Measurements from ENCODE around the gene RIC3.

Gene RIC3, protein sequence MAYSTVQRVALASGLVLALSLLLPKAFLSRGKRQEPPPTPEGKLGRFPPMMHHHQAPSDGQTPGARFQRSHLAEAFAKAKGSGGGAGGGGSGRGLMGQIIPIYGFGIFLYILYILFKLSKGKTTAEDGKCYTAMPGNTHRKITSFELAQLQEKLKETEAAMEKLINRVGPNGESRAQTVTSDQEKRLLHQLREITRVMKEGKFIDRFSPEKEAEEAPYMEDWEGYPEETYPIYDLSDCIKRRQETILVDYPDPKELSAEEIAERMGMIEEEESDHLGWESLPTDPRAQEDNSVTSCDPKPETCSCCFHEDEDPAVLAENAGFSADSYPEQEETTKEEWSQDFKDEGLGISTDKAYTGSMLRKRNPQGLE

DNA sequence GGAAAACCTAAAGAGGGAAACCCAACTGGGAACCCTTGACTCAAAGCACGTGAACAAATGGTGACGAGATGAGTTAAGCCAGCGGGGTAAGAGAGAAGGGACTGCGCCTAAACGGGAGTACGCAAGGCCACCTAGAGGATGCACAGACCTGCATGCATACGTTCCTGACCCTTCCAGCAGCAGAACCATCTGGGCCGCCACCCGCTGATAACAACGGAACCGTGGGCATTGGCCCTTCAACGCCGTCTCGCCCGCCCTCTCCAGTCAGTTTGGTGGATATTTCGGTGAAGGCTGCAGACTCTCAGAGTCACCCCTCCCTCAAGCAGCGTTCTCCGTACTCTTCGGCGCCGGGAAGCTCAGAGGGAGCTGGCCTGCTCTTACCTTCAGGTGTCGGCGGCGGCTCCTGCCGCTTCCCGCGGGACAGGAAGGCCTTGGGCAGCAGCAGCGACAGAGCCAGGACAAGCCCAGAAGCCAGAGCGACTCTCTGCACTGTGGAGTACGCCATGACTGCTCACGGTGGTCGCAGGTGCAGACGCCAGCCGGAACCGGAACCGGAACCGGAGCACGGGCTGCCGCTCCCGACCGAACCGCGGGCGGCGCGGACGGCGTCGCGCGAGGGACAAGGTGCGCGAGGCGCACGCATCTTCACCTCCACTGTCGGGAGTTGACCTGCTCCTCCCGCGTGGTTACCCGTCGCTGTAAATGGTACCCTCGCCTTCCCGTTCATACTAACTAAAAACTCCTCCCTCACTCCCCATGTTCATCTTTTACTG, at the start of gene RIC3:
TSS of gene RIC3 (minus strand) at position 541 of the 773 bp plus-strand sequence. CDS start at position 505, 36 bp downstream.
- peak; percentile 73 to 81 for DNase-seq

DNA sequence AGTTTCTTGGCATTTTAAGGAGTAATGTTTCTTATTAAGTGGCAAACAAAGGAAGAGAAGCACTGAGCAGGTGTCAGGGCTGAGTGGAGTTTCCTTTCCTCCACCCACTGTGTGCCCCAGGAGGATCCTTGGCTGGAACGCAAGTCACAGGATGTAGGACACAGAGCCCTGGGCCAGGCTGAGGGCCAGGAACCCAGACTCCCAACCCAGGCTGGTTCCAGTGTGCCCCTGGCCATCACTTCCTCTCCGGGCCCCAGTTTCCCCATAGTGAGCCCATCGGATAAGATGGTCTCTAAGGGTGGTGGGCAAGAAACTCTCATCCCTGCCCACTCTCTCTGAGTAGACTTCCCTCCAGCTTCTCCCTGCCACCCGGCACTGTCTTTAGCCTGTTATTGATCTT, 49.6 kb upstream of the RIC3 start:
- no peak for DNase-seq

DNA sequence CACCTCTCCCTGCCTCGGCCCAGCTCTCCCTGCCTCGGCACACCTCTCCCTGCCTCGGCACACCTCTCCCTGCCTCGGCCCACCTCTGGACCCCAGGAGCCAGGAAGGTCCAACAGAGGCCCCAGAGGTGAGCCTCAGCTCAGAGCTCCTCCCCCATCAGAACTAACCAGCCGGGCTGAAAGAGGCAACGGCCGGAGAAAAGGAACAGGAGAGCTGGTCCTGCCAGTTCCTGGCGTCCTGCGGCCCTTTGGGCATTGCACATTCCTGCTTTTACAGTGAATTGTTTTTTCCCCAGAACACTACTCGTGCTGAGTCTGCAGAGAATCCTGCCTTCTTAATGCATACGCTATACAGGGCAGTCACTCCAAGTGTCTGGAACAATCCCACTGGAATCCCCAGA, 49.1 kb upstream of the RIC3 start:
- DNase-seq = no peak

DNA sequence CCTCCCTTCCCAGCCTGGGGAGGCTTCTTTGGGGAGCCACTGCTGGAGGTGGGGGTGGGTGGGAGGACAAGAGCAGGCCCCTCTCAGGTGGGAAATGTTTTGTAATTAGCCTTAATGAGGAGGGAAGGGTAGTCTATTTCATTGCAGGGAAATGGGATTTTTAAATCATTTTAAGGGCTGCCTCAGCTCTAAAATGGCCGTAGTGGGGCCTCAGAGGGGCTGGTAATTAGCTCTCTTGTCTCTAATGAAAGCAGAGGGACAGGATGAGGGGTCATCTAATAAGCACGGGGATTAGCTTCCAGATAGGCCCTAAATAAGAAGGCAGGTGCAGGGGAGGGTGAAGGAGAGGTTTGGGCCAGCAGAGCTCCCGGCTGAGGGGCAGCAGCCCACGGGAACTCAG, 48.3 kb upstream of the RIC3 start:
- DNase-seq = no peak

DNA sequence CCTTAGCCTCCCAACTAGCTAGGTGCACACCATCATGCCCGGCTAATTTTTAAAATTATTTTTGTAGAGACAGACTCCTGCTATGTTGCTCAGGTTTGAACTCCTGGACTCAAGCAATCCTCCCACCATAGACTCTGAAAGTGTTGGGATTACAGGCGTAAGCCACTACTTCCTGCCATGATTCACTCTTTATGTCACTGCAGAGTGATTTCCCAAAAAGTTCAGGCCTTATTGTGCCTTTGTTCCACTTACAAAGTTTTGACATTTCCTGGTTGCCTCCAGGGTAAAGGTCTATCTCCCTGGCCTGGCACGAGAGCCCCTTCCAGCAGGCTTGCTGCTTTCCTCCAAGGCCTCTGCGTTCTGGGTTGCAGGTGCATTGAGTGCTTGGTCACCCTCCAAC, 44.6 kb upstream of the RIC3 start:
- DNase-seq = no peak

DNA sequence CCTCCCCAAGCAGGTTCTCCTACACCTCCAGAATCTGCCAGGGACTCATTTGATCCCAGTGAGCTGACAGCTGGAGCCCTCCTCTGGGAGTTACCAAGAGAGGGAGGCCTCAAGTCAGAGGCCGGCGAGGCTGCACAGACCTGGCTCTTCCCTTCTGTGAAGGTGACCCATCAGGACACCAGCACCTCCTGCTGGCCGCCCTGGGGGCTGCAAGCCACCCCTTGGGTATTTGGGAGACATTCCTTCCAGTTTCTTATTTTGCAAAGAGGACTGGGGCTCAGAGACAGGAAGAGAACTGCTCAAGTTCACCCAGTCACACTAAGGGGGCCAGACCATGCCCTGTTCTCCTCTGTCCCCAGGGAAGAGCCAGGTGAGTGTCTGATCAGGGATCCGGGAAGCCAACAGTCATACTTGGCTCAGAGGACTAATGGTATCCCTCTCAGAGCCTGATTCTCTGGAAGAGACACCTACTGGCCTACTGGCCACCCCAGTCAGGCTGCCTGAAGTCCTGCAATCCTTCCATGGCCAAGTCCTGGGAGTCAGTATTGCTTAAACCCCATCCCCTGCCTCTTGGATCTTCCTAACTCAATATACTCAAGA, 40.5 kb upstream of the RIC3 start:
- no peak for DNase-seq

DNA sequence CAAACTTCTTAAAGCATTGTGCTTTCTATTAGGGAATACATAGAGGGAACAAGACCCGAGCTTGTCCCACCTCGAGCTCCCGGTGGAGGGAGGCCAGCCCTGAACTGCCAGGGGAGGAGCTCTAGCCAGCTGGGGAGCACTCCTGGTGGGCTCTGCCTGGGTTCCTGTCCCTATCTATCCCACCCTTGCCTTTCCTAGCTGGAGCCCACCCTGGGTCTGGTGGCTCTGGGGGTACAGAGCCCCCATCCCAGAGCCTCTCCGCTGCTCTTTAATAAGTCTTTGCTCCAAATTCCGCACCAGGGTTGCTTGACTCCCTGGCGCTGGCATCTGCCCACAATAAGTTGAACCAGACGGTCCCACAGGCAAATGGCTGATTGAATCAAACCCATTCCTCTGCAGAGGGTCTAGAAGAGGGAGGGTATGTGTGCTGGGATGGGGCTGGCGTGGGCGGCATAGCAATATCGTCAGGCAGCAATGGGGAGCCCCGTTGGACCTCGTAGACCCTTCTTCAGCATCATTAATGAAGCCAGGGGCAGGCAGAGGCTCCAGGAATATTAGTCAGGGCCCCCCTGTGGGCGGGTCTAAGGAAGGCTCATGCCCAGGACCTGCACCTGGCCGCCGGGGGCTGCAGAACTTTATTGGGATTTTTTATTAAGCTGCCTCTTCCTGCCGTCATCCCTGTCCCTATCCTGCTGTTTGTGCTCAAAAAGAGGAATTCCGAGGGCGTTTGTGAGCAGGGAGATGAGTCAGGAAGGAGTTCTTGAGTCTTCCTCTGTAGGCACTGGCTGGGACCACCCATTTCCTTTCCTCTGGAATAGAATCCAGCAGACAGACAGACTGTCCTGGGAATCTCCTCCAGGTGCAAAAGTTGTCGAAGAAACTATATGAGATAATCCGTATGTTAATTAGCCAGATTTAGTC, 38.5 kb upstream of the RIC3 start:
- DNase-seq = no peak

DNA sequence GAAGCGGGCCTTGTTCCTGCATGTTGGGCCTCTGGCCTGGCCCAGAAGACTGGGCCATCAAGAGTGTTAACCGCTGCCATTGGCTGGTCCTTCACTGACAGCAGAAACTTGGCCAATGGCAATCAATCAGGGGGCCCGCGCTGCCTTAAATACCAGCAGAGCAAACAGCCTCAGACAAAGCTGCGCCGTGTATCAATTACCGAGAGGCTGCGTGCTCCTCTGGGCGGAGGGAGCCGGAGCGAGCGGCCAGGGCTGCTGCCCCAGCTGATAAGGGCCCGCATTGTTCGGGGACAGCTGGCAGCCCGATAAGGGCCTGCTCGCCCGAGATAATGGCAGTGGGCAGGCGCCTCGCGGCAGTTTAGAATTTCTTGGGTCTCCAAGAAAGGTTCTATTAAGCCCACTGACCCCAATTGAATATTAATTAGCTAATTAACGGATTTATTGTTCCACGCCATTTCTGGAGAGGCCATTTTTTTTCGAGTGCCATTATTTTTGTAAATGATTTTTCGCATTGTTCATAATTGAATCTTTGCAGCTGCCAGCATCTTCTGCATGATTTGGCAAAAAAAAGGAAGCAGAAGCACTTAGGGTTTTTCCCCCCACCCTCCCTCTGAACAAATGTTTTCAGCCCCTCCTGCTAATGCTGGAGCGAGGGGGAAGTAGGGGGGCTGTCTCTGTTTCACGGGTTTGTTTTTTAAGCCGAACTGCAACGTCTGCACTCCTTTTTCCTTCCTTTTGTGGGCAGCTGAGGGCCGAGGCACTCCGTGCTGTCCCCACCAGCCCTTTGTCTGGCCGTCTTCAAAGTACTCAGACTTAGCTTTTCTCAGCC, 37.6 kb upstream of the RIC3 start:
- DNase-seq = no peak

DNA sequence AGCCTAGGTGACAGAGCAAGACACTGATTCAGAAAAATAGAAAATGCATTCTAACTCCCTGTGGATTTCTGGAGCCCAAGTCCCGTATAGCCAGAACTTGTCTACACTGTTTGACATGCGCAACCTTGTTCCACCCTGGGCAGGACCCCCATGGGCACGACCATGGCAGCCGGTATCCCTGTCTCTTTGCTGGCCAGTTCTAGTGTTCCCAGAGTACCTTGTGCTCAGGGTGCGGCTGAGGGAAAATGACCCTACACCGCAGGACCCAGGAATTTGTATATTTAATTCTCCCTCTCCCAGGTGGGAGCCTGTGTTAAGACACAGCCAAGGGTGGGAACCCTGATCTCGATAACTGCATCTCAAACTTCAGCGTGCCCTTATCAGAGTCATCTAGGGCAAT, 36.7 kb upstream of the RIC3 start:
- DNase-seq = no peak

DNA sequence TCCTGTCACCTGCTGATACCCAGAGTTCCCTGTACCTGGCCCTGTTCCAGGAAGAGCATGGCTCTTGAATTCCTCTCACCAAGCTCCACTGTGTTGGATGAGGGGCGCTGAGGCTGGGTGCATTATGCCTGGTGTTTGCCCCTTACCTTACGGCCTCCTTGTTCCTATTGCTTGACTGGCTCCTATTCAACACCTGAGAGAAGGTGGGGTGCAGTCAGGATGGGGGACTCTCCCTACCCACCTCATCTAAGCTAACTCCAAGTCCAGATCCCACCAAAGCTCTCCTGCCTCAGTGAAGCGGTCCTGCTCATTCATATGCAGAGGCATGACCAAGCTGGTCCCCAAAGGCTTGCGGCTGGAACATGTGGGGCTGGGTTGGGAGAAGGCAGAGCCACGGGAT, 35.8 kb upstream of the RIC3 start:
- no peak for DNase-seq

DNA sequence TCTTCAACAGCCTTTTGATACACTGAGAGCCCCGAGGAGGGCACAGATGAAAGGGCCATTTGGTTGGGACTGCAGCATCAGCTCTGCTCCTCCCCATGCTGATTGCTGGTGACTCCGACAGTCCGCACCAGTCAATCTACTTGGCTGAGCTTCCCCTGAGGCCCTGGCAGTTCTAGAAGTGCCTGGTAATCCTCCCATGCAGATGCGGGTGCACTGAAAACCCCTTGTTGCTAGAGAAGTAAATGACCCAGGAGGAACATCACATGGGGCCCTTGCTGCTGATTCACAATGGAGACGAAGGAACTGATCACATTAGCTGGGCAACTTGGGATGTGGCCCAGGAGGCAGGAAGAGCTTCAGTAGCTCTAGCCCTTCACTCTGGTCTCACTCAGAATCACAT, 35.2 kb upstream of the RIC3 start:
- DNase-seq = no peak

DNA sequence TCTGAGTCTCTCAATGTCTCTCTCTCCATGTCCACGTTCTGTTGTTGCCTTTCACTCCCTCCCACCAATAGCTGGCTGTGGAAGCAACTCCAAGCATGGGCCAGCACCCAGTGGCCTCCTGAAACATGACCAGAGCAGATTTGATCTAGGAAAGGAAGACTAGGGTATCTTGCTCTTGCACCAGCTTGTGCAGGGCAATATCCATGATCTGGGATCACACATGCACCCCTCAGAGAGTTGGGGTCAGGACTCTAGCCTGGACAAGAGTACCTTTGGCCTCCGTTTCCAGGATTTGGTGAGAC, 34.5 kb upstream of the RIC3 start:
- DNase-seq = no peak

DNA sequence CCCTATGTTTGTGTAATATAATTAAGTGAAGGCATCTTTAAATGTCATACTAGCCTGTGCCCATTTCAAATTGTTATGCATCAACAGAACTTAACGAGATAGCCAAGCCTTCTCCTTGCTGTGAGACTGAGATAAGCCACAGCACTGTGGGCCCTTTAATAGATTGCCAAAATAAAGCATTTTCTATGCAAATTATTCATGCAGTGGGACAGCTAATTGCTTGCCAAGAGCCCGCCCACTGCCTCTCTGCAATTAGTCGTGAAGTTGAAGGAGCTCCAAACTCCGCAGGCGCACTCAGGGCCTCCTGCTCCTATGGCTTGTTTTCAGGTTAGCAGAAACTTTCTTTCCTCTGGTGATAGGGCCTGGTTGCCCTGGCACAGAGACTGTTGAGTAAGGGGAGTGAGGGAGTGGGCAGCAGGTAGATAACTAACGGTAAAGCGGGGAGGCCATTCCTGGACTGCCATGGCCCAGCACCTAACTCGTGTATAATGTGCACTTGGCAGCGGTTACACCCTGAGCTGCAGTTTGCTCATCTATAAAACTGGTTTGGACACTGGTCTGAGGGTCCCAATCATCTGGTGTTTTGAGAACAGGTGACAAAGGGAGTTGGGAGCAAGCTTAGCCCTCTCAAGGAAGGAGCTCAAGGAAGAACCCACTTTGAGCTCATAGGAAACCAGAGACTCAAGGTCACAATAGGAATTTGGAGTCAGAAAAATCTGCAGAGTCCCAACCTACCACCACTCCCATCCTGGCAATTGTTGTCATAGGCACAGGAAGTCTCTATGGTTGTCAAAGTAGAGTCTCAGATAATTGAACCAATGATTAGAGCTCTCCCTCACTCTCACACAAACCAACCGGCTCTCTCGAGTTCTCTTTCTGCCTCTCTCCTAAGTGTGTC, 33.9 kb upstream of the RIC3 start:
- DNase-seq = no peak

DNA sequence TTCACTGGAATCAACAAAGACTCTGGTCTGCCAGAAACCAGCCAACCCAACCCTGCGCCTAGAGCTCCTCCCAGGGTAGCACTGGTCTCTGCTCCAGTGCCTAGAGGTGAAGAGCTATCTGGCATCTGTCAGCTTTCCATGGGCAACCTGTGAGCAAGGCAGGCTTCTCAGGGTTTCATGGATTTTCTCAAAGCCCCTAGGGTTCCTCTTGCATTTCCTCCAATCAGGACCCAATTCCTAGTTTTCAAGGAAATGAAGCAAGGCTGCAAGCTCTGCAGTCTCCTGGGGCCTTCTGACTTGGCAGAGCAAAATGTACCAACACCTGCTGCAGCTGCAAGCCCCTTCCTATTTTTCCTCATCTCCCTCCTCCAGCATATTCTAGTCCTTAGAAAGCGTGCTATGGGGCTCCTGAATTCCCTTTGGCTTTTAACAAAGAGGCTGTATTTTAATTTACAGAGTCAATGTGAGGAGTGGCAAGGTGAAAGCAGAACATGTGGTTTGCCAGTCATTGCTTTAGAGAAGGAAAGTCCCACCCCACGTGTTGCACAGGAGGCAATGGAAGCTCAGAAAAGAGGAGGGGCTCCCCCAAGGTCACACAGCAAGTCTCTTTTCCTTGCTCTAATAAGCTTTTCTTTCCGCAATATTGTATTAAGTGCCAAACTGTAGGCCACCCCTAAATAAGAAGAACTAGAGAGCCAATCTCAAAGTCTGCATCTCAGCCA, 33.0 kb upstream of the RIC3 start:
- no peak for DNase-seq

DNA sequence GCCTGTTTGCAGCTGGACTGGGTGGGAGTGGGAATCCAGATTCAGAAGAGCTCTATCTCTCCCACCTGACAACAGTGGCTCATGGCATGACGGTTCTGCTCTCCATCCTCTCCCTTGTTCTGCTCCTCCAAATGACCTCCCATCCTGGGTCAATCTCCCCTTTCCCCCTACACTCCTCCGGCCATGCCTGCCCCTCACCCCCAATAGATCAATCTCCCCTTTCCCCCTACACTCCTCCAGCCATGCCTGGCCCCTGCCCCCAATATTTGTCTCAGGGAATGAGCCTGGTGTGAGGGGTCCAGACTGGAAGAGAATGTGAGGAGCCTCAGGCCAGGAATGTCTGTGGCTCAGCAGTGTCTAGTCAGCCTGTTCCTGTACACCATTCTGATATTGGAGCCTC, 30.9 kb upstream of the RIC3 start:
- DNase-seq = no peak

DNA sequence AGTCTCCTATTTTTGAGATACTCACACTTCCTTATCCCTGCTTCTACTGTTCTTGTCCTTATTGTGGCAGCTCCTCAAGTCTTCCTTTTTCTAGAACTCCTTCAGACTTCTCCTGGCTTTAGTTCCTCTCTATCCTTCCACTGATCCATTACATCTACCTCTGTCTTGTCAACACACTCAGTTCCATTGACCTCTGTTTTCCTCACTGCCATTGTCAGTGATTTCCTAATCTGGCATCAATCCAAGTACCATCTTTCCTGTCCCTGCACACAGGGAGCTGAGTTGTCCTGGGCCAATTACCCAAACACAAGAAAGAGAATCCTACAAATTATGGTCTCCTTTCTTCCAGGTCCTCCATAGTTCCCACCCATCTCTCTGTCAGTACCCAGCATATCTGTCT, 27.9 kb upstream of the RIC3 start:
- DNase-seq = no peak

DNA sequence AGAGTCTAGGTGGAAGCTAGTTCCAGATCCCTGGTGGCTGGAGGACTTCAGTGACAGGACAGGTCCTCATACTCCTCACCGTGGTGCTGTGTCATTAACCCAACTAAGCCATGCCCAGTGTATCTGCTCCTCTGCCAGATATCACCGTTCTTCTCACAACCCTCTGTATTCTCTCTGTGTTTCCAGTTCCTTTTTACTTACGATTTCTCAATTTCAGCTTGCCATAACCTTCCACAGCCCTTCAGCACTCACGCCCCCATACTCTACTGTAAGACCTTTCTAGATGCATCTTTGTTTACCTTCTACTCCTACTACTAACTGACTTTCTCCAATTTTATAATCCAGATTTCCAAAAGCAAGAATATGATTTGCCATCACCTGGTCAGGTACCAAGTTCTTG, 26.1 kb upstream of the RIC3 start:
- DNase-seq = no peak

DNA sequence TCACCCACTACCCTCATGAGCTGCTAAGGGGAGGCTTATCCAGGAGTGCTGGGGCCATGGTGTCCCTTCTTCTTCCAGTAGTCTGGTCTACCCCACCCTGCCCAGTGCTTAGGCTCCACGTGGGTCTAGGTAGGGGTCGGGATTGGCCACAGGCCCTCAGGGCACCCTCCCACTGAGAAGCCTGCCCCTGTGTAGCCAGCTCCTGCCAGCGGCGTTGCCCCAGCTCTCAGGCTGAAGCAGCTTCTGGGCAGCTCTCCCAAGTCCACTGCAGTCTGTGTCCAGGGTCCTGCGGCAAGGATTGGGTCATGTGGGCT, 24.0 kb upstream of the RIC3 start:
- DNase-seq = no peak

DNA sequence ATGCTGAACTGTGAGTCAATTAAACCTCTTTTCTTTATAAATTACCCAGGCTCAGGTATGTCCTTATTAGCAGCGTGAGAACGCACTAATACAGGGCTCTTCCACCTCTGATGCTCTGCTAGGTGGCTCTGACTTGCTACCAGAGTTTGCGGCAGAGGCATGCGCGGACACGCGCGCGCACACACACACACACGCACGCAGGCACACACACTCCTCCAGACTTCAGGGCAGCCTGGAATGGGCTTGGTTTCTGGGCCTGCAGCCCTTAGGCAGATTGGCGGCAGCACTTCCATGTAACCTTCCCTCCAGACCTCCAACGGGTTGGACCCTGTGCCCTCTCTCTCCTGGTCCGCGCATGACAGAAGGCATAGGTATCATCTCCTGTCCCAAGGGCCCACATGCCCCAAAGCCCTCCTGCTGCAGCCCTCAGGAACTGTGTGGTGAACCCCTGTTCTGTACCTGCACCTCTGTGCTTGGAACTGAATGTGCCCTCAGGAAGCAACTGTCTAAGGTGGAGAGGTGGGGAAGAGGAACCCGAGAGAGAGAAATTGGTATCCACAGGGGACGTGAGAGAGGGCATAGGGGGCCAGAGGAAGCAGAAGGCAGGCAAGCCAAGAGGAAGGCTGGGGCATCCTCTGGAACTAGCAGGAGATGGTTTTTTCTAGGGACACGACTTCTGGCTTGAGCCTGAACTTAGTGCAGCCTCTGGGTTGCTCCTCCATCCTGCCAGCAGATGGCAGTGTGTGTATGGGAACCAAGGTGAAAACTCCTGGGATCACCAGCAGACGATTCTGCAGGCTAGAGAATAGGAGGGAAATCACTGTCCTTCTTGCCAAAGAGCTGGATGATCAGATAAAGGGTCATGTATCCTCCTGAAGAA, 23.4 kb upstream of the RIC3 start:
- DNase-seq = peak; percentile 60 to 66

DNA sequence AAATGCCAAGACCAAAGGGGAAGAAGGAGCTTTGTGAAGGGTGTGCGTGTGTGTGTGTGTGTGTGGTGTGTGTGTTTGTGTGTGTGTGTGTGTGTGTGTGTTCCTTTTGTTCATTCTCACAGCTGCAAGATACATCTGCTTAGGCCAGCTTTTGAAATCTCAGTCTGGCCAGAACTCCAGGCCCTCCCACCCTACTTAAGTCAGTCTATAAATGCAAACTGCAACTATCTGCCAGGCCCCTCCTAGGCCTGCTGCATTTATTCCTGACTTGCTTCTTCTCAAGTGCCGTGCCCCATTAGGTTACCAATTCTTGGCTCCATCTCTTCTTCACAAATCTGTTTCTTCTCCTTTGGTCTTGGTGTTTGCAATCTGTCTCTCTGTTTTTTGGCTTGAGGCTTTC, 21.6 kb upstream of the RIC3 start:
- DNase-seq = no peak
